G401.6 (cell line): ENCODE results near the gene RHBDL3.

Experiments
- FAIRE-seq: peaks from 2 replicates; lab custom pipeline; 2012; peaks lifted over from hg19 to GRCh38; lab: Jason Lieb, UNC

RHBDL3 gene

GRCh38 chr17:32370426-32370825, 104.8 kb downstream of the RHBDL3 start:
- no peak for FAIRE-seq
